H1 (cell line): ENCODE results near the gene OR2B3. TPM values are rescaled to one million over a fixed set of nuclear protein-coding genes. Genes with fewer than 3 reads are reported as not detected.

Experiments
- CTCF ChIA-PET: fragments of 300-600 bp; sonication (Branson Sonifier 250); formaldehyde crosslinking; loops from one replicate; lab custom pipeline; 2021; ENCODE audit not compliant: partially characterized antibody; lab: Charles Lee
- POLR2A ChIA-PET: fragments of 300-600 bp; sonication (Branson Sonifier 250); formaldehyde crosslinking; loops from one replicate; lab custom pipeline; 2021; ENCODE audit warnings: inconsistent platforms; ENCODE audit not compliant: partially characterized antibody; lab: Charles Lee
- DNase-seq, 2 experiments: peaks; one replicate each; pipeline versions ENCODE4 v3.0.0 to v3.0.0-alpha.2; 2010 to 2022; ENCODE audit warnings: low spot score in 2 of 2, low read depth in 1 of 2, mixed read lengths in 1 of 2
- FAIRE-seq: peaks from 2 replicates; lab custom pipeline; 2011; peaks lifted over from hg19 to GRCh38; lab: Jason Lieb, UNC
- H2AFZ ChIP-seq: 2 replicates; pipeline ENCODE4 v1.8.1; 2012; ENCODE audit warnings: low read length, inconsistent platforms
- H2AK5ac ChIP-seq: 2 replicates; pipeline ENCODE4 v1.6.1; 2013; ENCODE audit warnings: low read depth, low read length
- H2BK120ac ChIP-seq: replicated peaks from 2 replicates; pipeline ENCODE3; 2013; ENCODE audit warnings: low read depth, low read length, inconsistent platforms
- H2BK12ac ChIP-seq: 2 replicates; pipeline ENCODE4 v1.6.1; 2013; ENCODE audit warnings: low read depth, low read length
- H2BK15ac ChIP-seq: 2 replicates; pipeline ENCODE4 v1.6.1; 2013; ENCODE audit warnings: low read length
- H2BK20ac ChIP-seq: 2 replicates; pipeline ENCODE4 v1.6.1; 2013; ENCODE audit warnings: low read length
- H2BK5ac ChIP-seq: 2 replicates; pipeline ENCODE4 v1.6.1; 2013; ENCODE audit warnings: low read depth, low read length
- H3K14ac ChIP-seq: 2 replicates; pipeline ENCODE4 v1.6.1; 2013; ENCODE audit warnings: inconsistent platforms; ENCODE audit not compliant: insufficient read length
- H3K18ac ChIP-seq: 2 replicates; pipeline ENCODE4 v1.6.1; 2013; ENCODE audit warnings: low read length; ENCODE audit errors: extremely low read depth
- H3K23ac ChIP-seq: 2 replicates; pipeline ENCODE4 v1.6.1; 2013; ENCODE audit warnings: inconsistent platforms; ENCODE audit not compliant: insufficient read length
- H3K23me2 ChIP-seq: 2 replicates; pipeline ENCODE4 v1.6.1; 2013; ENCODE audit warnings: low read depth, low read length
- H3K27ac ChIP-seq: 2 replicates; pipeline ENCODE4 v1.6.1; 2011; ENCODE audit warnings: low read depth, low read length, inconsistent platforms
- H3K27me3 ChIP-seq, 4 experiments: replicated peaks in 1 of 4; 1 replicate in 1 of 4; 2 replicates in 3 of 4; pipeline versions ENCODE4 v1.6.1 to v1.8.1; 2011 to 2013; ENCODE audit warnings: low read length in 3 of 4, mild to moderate bottlenecking in 3 of 4, inconsistent platforms in 2 of 4, mixed read lengths in 2 of 4, moderate library complexity in 1 of 4; ENCODE audit not compliant: control insufficient read depth in 3 of 4, insufficient read depth in 3 of 4; ENCODE audit errors: extremely low read depth in 1 of 4
- H3K36me3 ChIP-seq, 4 experiments: 2 replicates each; pipeline versions ENCODE4 v1.6.1 to v1.8.1; 2011 to 2013; ENCODE audit warnings: mild to moderate bottlenecking in 4 of 4, low read length in 3 of 4, moderate library complexity in 2 of 4, control low read depth in 1 of 4, inconsistent platforms in 1 of 4; ENCODE audit not compliant: insufficient read depth in 4 of 4, control insufficient read depth in 2 of 4
- H3K4ac ChIP-seq: replicated peaks from 2 replicates; pipeline ENCODE3; 2013; ENCODE audit warnings: low read length, low read depth, mixed read lengths, inconsistent platforms; ENCODE audit not compliant: insufficient read length
- H3K4me1 ChIP-seq, 4 experiments: replicated peaks in 1 of 4; 1 replicate in 1 of 4; 2 replicates in 3 of 4; pipeline versions ENCODE4 v1.6.1 to v1.8.1; 2011 to 2013; ENCODE audit warnings: low read length in 3 of 4, inconsistent platforms in 2 of 4, mixed read lengths in 1 of 4; ENCODE audit not compliant: insufficient read depth in 4 of 4, control insufficient read depth in 3 of 4
- H3K4me2 ChIP-seq, 2 experiments: 2 replicates each; pipeline versions ENCODE4 v1.6.1 to v1.8.1; 2011 to 2013; ENCODE audit warnings: low read depth in 2 of 2, low read length in 2 of 2, control low read depth in 1 of 2, inconsistent platforms in 1 of 2, mild to moderate bottlenecking in 1 of 2; ENCODE audit not compliant: insufficient read depth in 1 of 2
- H3K4me3 ChIP-seq, 4 experiments: fragments of 200-600, 300-600 bp in 1 of 4; sonication (generic), shearing (Covaris generic), sonication (Bioruptor Twin) in 1 of 4; 2 replicates each; pipeline versions ENCODE4 v1.5.1 to v1.8.1; 2011 to 2016; ENCODE audit warnings: low read length in 4 of 4, low read depth in 3 of 4, control low read depth in 2 of 4, inconsistent platforms in 2 of 4, mild to moderate bottlenecking in 2 of 4, mixed read lengths in 1 of 4, moderate library complexity in 1 of 4; ENCODE audit not compliant: insufficient read depth in 2 of 4; ENCODE audit errors: extremely low read depth in 1 of 4
- H3K56ac ChIP-seq: replicated peaks from 2 replicates; pipeline ENCODE3; 2013; ENCODE audit warnings: low read depth, mild to moderate bottlenecking, mixed read lengths, low read length, inconsistent platforms; ENCODE audit not compliant: insufficient read length
- H3K79me1 ChIP-seq: 2 replicates; pipeline ENCODE4 v1.6.1; 2013; ENCODE audit warnings: low read depth, low read length, control low read depth
- H3K79me2 ChIP-seq, 2 experiments: 2 replicates each; pipeline versions ENCODE4 v1.6.1 to v1.8.1; 2012 to 2013; ENCODE audit warnings: low read length in 2 of 2, mild to moderate bottlenecking in 2 of 2, inconsistent platforms in 1 of 2; ENCODE audit not compliant: insufficient read depth in 2 of 2, control insufficient read depth in 1 of 2
- H3K9ac ChIP-seq, 4 experiments: replicated peaks in 1 of 4; 1 replicate in 1 of 4; 2 replicates in 3 of 4; pipeline versions ENCODE4 v1.6.1 to v1.8.1; 2011 to 2013; ENCODE audit warnings: low read depth in 3 of 4, low read length in 3 of 4, control low read depth in 2 of 4, mild to moderate bottlenecking in 2 of 4, moderate library complexity in 2 of 4, inconsistent platforms in 1 of 4; ENCODE audit errors: extremely low read depth in 1 of 4
- H3K9me3 ChIP-seq, 2 experiments: 2 replicates each; pipeline versions ENCODE4 v1.6.1 to v1.8.1; 2012 to 2013; ENCODE audit warnings: mild to moderate bottlenecking in 2 of 2, moderate library complexity in 2 of 2, control low read depth in 1 of 2, inconsistent platforms in 1 of 2, low read depth in 1 of 2, low read length in 1 of 2, mixed read lengths in 1 of 2; ENCODE audit not compliant: insufficient read depth in 2 of 2
- H4K20me1 ChIP-seq, 2 experiments: replicated peaks in 1 of 2; 2 replicates each; pipeline versions ENCODE3 to v1.8.1; 2011 to 2013; ENCODE audit warnings: inconsistent platforms in 2 of 2, low read length in 2 of 2, mild to moderate bottlenecking in 1 of 2; ENCODE audit not compliant: insufficient read depth in 2 of 2, control insufficient read depth in 1 of 2
- H4K5ac ChIP-seq: 2 replicates; pipeline ENCODE4 v1.6.1; 2013; ENCODE audit warnings: low read length, low read depth, mixed read lengths, inconsistent platforms; ENCODE audit not compliant: insufficient read length
- H4K8ac ChIP-seq: 2 replicates; pipeline ENCODE4 v1.8.0; 2013; ENCODE audit warnings: mild to moderate bottlenecking, moderate library complexity, low read length, inconsistent platforms; ENCODE audit not compliant: insufficient read depth; ENCODE audit errors: extremely low read depth
- H4K91ac ChIP-seq: replicated peaks from 2 replicates; pipeline ENCODE3; 2013; ENCODE audit warnings: low read length, mixed read lengths, inconsistent platforms; ENCODE audit not compliant: insufficient read length
- BRCA1 ChIP-seq: IDR thresholded peaks from 2 replicates; pipeline ENCODE4 v1.6.1; 2012; ENCODE audit warnings: low read depth, low read length, improper control_type of control experiment
- CBX5 ChIP-seq: fragments of 300-800, 300-1000 bp; sonication (generic); IDR thresholded peaks from 2 replicates; pipeline ENCODE4 v1.7.1; 2016; ENCODE audit warnings: antibody characterized with exemption, low read length, low read depth
- EGR1 ChIP-seq: IDR thresholded peaks from 2 replicates; pipeline ENCODE4 v1.6.1; 2011; ENCODE audit warnings: low read depth, low read length, borderline replicate concordance
- RAD21 ChIP-seq, 2 experiments: IDR thresholded peaks in 1 of 2; conservative IDR thresholded peaks in 1 of 2; 2 replicates each; pipeline ENCODE4 v1.6.1; 2011; ENCODE audit warnings: low read depth in 2 of 2, low read length in 2 of 2, improper control_type of control experiment in 1 of 2, inconsistent platforms in 1 of 2, mild to moderate bottlenecking in 1 of 2, moderate library complexity in 1 of 2
- RNF2 ChIP-seq: fragments of 200-900, 300-1000 bp; sonication (generic); IDR thresholded peaks from 2 replicates; pipeline ENCODE4 v1.7.1; 2016; ENCODE audit warnings: borderline replicate concordance, low read depth, mild to moderate bottlenecking, antibody characterized with exemption, low read length; ENCODE audit not compliant: poor library complexity, severe bottlenecking; ENCODE audit errors: missing control alignments
- WGBS, 2 experiments: shearing (Covaris generic) in 1 of 2; methylation state at CpG; one replicate each; pipeline versions ENCODE4 v1.1.6 to v1.1.7; 2013 to 2015; ENCODE audit warnings: low lambda C conversion rate in 2 of 2, mixed read lengths in 2 of 2, inconsistent platforms in 1 of 2, low coverage in 1 of 2, missing lambda C conversion rate in 1 of 2; ENCODE audit not compliant: insufficient replicate concordance in 2 of 2, insufficient coverage in 1 of 2, insufficient read length in 1 of 2; ENCODE audit errors: extremely low coverage in 1 of 2, missing lambda C conversion rate in 1 of 2; 5-methylcytosine and 5-hydroxymethylcytosine counted together
- polyA plus RNA-seq, 7 experiments: library from polyadenylated mRNA; depleted of rRNA in 3 of 7; stranded (reverse) in 5 of 7; unstranded in 2 of 7; fragments of >200 nt in 5 of 7; fragments of 200-250 nt in 2 of 7; gene quantifications; 1 replicate in 5 of 7; 2 replicates in 1 of 7; 4 replicates in 1 of 7; pipeline versions ENCODE4 v1.2.1 to v1.2.3, GENCODE V29; 2011 to 2013; ENCODE audit warnings: missing spikeins in 2 of 7, mixed read lengths in 2 of 7
- total RNA-seq: library from RNA; stranded (reverse); fragmentation: NEBNext Ultra II Directional; extraction: Animal tissue kit (Norgen Biotek cat#: 25700); gene quantifications from 2 replicates; pipeline ENCODE4 v1.2.1, GENCODE V29; 2021
- TF ChIP-seq, protein P1 (sequence below): IDR thresholded peaks from 2 replicates; pipeline ENCODE4 v1.6.1; 2011; ENCODE audit warnings: low read depth, mild to moderate bottlenecking, low read length; ENCODE audit not compliant: insufficient read depth
- TF ChIP-seq, protein P2 (sequence below), 3 experiments: IDR thresholded peaks; 1 replicate in 2 of 3; 2 replicates in 1 of 3; pipeline versions ENCODE4 v1.5.1 to v1.6.1; 2011; ENCODE audit warnings: low read length in 3 of 3, mild to moderate bottlenecking in 3 of 3, inconsistent platforms in 2 of 3, low read depth in 1 of 3, moderate library complexity in 1 of 3; ENCODE audit not compliant: insufficient read depth in 1 of 3; ENCODE audit errors: control extremely low read depth in 1 of 3

Gene OR2B3
- total and polyA plus RNA-seq, 2 of the 8 experiments (the other 6 are each of a cell fraction or from before 2014, with no cell fraction given) = not detected

DNA sequence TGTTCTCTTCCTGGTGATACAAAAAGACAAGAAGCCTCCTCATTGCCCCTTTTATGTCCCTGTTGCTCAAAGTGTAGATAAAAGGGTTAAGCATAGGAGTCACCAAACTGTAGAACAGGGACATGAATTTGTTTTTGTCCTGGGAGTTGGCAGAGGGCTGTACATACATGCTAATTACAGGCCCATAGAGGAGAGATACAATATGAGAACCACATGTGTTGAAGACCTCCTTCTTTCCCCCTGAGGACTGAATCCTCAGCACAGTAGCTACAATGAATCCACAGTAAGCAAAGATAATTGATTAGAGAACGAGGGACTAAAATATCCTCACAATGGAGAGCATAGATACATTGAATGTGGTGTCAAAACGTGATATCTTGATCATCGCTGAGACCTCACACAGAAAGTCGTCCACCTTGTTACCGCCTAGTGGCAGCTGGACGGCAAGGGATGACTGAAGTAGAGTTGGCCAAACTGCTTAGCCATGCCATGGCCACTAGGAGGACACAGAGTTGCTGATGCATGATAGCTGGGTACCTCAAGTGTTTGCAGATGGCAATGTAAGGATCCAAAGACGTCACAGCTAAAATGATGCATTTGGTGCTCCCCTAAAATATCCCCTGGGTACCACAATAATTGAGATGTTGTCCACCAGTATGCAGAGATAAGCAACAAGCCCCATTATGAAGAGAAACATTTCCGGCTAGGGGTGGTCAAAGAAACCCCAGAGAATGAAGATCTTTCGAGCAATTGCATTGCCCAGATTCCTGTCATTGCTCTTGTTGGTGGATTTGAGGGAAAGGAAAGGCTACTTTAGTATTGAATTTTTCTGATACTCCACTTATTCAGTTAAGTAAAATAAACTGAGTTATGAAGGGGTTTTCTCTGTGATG is 15.0 kb downstream of the OR2B3 start:
- Histone ChIP-seq H3K4me1 (no peaks in the 10 kb centered on the region), H3K36me3 (no peaks in the 10 kb centered on the region), H3K27ac (no peak overlapping the region), H3K79me1 (no peaks in the 10 kb centered on the region), H3K23me2 (no peaks in the 10 kb centered on the region), H4K5ac (no peak overlapping the region), H2BK120ac (no peak overlapping the region), H3K4me2 (no peak overlapping the region), H3K23ac (no peak overlapping the region), H3K4ac (no peak overlapping the region), H3K18ac (no peak overlapping the region), H2BK12ac (no peak overlapping the region), H2AK5ac (no peak overlapping the region), H3K9ac (no peak overlapping the region), H4K8ac (no peak overlapping the region), H3K14ac (no peak overlapping the region), H3K56ac (no peak overlapping the region), H3K9me3 (no peaks in the 10 kb centered on the region), H4K91ac (no peak overlapping the region), H2BK15ac (no peak overlapping the region), H3K27me3 (0 out of 7 replicates have a peak, but pooled peaks cover 0 to 3% (median 0%) of the 10 kb centered on the region in 4 experiments), H2AFZ (peak overlapping the region; percentile 100), H2BK5ac (no peak overlapping the region), H4K20me1 (no peaks in the 10 kb centered on the region), H3K79me2 (no peaks in the 10 kb centered on the region), H3K4me3 (no peak overlapping the region), H2BK20ac (no peak overlapping the region)
- DNase-seq (peak; percentile 23 to 49), FAIRE-seq (peak; percentile 98)
- ChIA-PET POLR2A (no interaction called here), CTCF (interaction anchor here (0.6 to 1.9 kb wide), 19 partner anchors 9 to 518 kb away, joined by 3 to 9 read pairs (median 4); partner anchors contain the start of genes OR2B3 and OR2W1)
- WGBS, 2 experiments = 43% methylated on average over 9 of the region's 9 CpGs; no CpG with 5 or more reads in 1 of the 2 experiments
- TF ChIP-seq, protein P1, sequence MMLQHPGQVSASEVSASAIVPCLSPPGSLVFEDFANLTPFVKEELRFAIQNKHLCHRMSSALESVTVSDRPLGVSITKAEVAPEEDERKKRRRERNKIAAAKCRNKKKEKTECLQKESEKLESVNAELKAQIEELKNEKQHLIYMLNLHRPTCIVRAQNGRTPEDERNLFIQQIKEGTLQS = peak; percentile 37; the same call in 1 of the 2 replicates
- TF ChIP-seq EGR1 = no peak
- TF ChIP-seq CBX5 = no peak
- TF ChIP-seq, protein P2, sequence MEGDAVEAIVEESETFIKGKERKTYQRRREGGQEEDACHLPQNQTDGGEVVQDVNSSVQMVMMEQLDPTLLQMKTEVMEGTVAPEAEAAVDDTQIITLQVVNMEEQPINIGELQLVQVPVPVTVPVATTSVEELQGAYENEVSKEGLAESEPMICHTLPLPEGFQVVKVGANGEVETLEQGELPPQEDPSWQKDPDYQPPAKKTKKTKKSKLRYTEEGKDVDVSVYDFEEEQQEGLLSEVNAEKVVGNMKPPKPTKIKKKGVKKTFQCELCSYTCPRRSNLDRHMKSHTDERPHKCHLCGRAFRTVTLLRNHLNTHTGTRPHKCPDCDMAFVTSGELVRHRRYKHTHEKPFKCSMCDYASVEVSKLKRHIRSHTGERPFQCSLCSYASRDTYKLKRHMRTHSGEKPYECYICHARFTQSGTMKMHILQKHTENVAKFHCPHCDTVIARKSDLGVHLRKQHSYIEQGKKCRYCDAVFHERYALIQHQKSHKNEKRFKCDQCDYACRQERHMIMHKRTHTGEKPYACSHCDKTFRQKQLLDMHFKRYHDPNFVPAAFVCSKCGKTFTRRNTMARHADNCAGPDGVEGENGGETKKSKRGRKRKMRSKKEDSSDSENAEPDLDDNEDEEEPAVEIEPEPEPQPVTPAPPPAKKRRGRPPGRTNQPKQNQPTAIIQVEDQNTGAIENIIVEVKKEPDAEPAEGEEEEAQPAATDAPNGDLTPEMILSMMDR (IDR thresholded peaks at IDR 0.05; ENCODE audit: control extremely low read depth in 1 of 3, insufficient read depth in 1 of 3, low read depth in 1 of 3, low read length in 3 of 3) = peak; percentile 99 to 100 (median 99)
- no peak for TF ChIP-seq BRCA1
- peak; percentile 74 to 83 for TF ChIP-seq RAD21 (IDR thresholded peaks at IDR 0.05 in 1 of 2, conservative IDR thresholded peaks at IDR 0.05 in 1 of 2; ENCODE audit: low read depth in 2 of 2, low read length in 2 of 2)
- no peak for TF ChIP-seq RNF2
